ENCODE results near the gene GLIS2.

Gene GLIS2

GRCh38 chr16:4347765-4348509 lies 32.1 kb downstream of the GLIS2 start:
- no peak overlapping the region for H3K9ac ChIP-seq

GRCh38 chr16:4349332-4349731 lies 33.5 kb downstream of the GLIS2 start:
- H3K9ac ChIP-seq: peak overlapping the region; percentile 97; the same call in 1 of the 2 replicates
- no peaks in the 10 kb centered on the region for H3K27me3 ChIP-seq
- H3K36me3 ChIP-seq: peaks cover 57% of the 10 kb centered on the region
- H4K20me1 ChIP-seq: peaks cover 60% of the 10 kb centered on the region
- no peak overlapping the region for H3K4me3 ChIP-seq
- TF ChIP-seq Cebpa-rat (IDR thresholded peaks at IDR 0.05): no peak
- H3K27ac ChIP-seq: no peak overlapping the region
- peaks cover 28% of the 10 kb centered on the region for H3K4me1 ChIP-seq
- H3K4me2 ChIP-seq: peak overlapping the region; percentile 94
- no peaks in the 10 kb centered on the region for H3K9me3 ChIP-seq

More at GRCh38 chr16:4347765-4348509, 32.1 kb downstream of the GLIS2 start:
- Histone ChIP-seq H3K4me3 (no peak overlapping the region), H3K4me2 (no peak overlapping the region), H3K27me3 (no peaks in the 10 kb centered on the region), H3K27ac (no peak overlapping the region), H3K36me3 (peaks cover 56% of the 10 kb centered on the region), H3K9me3 (no peaks in the 10 kb centered on the region), H4K20me1 (peaks cover 70% of the 10 kb centered on the region), H3K4me1 (peaks cover 28% of the 10 kb centered on the region)
- no peak for TF ChIP-seq Cebpa-rat (IDR thresholded peaks at IDR 0.05)

GRCh38 chr16:4350365-4350786 lies 34.5 kb downstream of the GLIS2 start:
- no peaks in the 10 kb centered on the region for H3K9me3 ChIP-seq
- peaks cover 54% of the 10 kb centered on the region for H4K20me1 ChIP-seq
- no peaks in the 10 kb centered on the region for H3K27me3 ChIP-seq
- peak overlapping the region; percentile 97 for H3K9ac ChIP-seq
- peak overlapping the region; percentile 94 for H3K4me2 ChIP-seq
- H3K4me1 ChIP-seq: peaks cover 28% of the 10 kb centered on the region
- peaks cover 60% of the 10 kb centered on the region for H3K36me3 ChIP-seq
- H3K4me3 ChIP-seq: peak overlapping the region; percentile 98
- H3K27ac ChIP-seq: peak overlapping the region; percentile 94
- no peak for TF ChIP-seq Cebpa-rat (IDR thresholded peaks at IDR 0.05)

GRCh38 chr16:4350787-4351659 lies 35.2 kb downstream of the GLIS2 start, which contains the start of gene PAM16:
Gene PAM16, minus strand, starts transcription at chr16:4351321. Its CDS starts 87 bp downstream, at chr16:4351234.
- peak within 1 kb of the TSS; percentile 97 for H3K9ac ChIP-seq
- peak within 1 kb of the TSS; percentile 98 for H3K4me3 ChIP-seq
- peak within 1 kb of the TSS; percentile 94 for H3K27ac ChIP-seq
- peak within 1 kb of the TSS; percentile 94 for H3K4me2 ChIP-seq
- no peaks in the 10 kb centered on the region for H3K27me3 ChIP-seq
- H3K36me3 ChIP-seq: peaks cover 53% of the 10 kb centered on the region
- no peak for TF ChIP-seq Cebpa-rat (IDR thresholded peaks at IDR 0.05)
- no peaks in the 10 kb centered on the region for H3K9me3 ChIP-seq
- peaks cover 28% of the 10 kb centered on the region for H3K4me1 ChIP-seq
- peaks cover 48% of the 10 kb centered on the region for H4K20me1 ChIP-seq

GRCh38 chr16:4351880-4352279 lies 36.0 kb downstream of the GLIS2 start:
- Histone ChIP-seq H3K4me1 (peaks cover 28% of the 10 kb centered on the region), H4K20me1 (peaks cover 39% of the 10 kb centered on the region), H3K4me3 (no peak overlapping the region), H3K9me3 (no peaks in the 10 kb centered on the region), H3K27ac (no peak overlapping the region), H3K9ac (no peak overlapping the region; the same call in 1 of the 2 replicates), H3K4me2 (peak overlapping the region; percentile 66), H3K36me3 (peaks cover 52% of the 10 kb centered on the region), H3K27me3 (no peaks in the 10 kb centered on the region)
- TF ChIP-seq Cebpa-rat (IDR thresholded peaks at IDR 0.05): no peak

- Histone ChIP-seq H3K9me3 (no peaks in the 10 kb centered on the region), H3K27me3 (no peaks in the 10 kb centered on the region), H3K9ac (no peak overlapping the region), H3K4me1 (peaks cover 28% of the 10 kb centered on the region), H3K4me2 (no peak overlapping the region), H4K20me1 (peaks cover 29% of the 10 kb centered on the region), H3K4me3 (no peak overlapping the region), H3K36me3 (peaks cover 51% of the 10 kb centered on the region), H3K27ac (no peak overlapping the region)
- no peak for TF ChIP-seq Cebpa-rat (IDR thresholded peaks at IDR 0.05)
Measured at GRCh38 chr16:4352843-4353242, 37.0 kb downstream of the GLIS2 start.

- H3K27ac ChIP-seq: no peak overlapping the region
- peaks cover 28% of the 10 kb centered on the region for H3K4me1 ChIP-seq
- H3K4me3 ChIP-seq: no peak overlapping the region
- no peaks in the 10 kb centered on the region for H3K9me3 ChIP-seq
- H3K27me3 ChIP-seq: no peaks in the 10 kb centered on the region
- peaks cover 27% of the 10 kb centered on the region for H4K20me1 ChIP-seq
- no peak overlapping the region for H3K9ac ChIP-seq
- TF ChIP-seq Cebpa-rat (IDR thresholded peaks at IDR 0.05): no peak
- H3K4me2 ChIP-seq: no peak overlapping the region
- H3K36me3 ChIP-seq: peaks cover 52% of the 10 kb centered on the region
Measured at GRCh38 chr16:4353675-4354074, 37.8 kb downstream of the GLIS2 start.

GRCh38 chr16:4354512-4355409 lies 38.9 kb downstream of the GLIS2 start:
- Histone ChIP-seq H3K36me3 (peaks cover 53% of the 10 kb centered on the region), H4K20me1 (peaks cover 24% of the 10 kb centered on the region), H3K27ac (no peak overlapping the region), H3K4me1 (peaks cover 20% of the 10 kb centered on the region), H3K4me3 (no peak overlapping the region), H3K4me2 (no peak overlapping the region), H3K27me3 (no peaks in the 10 kb centered on the region), H3K9me3 (no peaks in the 10 kb centered on the region), H3K9ac (no peak overlapping the region)
- TF ChIP-seq Cebpa-rat (IDR thresholded peaks at IDR 0.05): no peak

GRCh38 chr16:4356820-4357219 lies 41.0 kb downstream of the GLIS2 start:
- Histone ChIP-seq H4K20me1 (peaks cover 33% of the 10 kb centered on the region), H3K9me3 (no peaks in the 10 kb centered on the region), H3K36me3 (peaks cover 71% of the 10 kb centered on the region), H3K27me3 (no peaks in the 10 kb centered on the region), H3K27ac (no peak overlapping the region), H3K9ac (no peak overlapping the region), H3K4me1 (peaks cover 16% of the 10 kb centered on the region), H3K4me3 (no peak overlapping the region), H3K4me2 (no peak overlapping the region)
- TF ChIP-seq Cebpa-rat (IDR thresholded peaks at IDR 0.05): no peak

Measured in BLaER1 (cell line).